GM21576 (cell line): Measurements from ENCODE around the gene GSN.

Experiments
- ATAC-seq: cut with Tn5 transposase; IDR thresholded peaks from one replicate; pipeline ENCODE4 v1.9.1; 2021; ENCODE audit warnings: mild to moderate bottlenecking, moderate library complexity; ENCODE audit not compliant: unreplicated experiment

Gene GSN

DNA sequence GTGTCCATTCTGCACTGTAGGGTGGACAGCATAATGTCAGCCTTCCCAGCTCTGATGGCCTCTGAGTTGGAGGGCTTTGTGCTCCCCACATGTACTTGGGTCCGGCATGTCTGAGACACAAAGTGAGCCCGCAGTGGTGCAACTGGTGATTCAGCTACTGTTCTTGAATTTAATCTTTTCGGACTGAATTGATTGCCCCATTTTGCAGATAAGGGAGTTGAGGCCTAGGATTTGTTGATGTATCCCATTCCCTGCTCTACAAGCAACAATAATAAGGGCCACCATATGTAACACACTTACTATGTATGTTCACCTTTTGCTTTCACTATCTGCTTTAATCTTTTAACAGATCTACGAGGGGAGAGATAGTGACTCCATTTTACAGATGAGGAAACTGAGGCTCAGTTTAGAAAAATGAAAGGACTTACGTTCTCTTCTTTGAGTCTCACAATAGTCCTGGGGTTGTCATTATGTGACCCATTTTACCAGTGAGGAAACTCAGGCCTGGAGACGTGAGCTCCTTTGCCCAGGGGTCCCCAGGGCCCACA is 4.5 kb downstream of the GSN start:
- no peak for ATAC-seq

- no peak for ATAC-seq
These were observed 5.3 kb downstream of the GSN start for GRCh38 chr9:121273064-121273775.

DNA sequence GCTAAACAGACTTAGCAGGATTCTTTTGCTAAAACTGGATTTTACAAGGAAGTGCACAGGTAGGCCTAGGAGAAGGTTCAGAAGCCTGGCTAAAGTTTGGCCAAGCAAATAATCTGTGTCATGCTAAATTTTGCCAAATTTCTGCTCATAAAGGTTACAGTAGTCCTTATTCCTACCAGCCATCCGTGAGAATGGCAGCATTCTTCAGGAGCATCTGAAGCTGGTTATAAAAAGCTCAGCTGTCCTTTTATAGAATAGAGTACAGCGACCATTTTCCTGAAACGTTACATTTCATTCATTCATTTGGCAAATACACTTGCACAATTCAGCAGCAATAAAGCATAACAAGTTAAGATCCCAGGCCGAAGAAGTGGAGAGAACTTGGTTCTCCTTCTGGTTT is 6.9 kb downstream of the GSN start:
- ATAC-seq, result no peak

DNA sequence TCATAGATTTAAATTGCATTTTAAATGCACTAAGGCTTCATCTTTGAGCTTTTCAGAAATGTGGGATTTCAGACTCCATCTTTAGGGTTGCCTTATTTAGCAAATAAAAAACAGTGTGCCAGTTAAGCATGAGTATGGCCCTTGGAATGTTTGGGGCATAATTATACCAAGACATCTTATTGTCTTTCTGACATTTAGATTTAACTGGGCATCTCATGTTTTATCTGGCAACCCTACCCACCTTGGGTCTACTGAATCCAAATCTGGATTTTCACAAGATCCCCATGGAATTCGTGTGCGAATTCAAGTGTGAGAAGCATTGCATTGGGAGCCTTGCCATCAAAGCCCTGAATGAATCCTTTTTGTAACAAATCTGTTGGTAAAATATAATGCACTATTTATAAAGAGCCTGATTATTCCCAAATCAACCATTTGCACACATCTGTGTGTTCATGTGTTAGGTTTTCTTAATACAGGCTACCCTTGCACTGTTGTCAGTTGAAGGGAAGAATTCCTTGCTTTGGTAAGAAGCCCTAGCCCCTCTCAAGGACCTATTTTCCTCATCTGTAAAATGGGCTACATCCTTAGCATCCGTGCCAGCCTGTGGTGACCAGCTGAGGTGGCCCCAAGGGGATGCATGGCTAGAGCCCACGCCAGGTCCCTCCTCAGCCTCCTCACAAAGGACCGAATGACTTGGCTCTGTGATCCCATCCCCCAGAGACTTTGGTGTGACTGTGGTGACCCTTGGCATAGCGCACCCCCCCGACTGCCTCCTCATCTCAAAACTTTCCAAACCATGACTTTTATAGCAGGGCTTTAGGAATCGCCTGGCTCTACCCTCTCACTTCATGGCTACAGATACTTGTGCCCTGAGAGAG is 8.1 kb downstream of the GSN start:
- ATAC-seq, result no peak

- no peak for ATAC-seq
These were observed 9.1 kb downstream of the GSN start for GRCh38 chr9:121277026-121277425.

- ATAC-seq, result no peak
These were observed 9.7 kb downstream of the GSN start for GRCh38 chr9:121277518-121278295.

DNA sequence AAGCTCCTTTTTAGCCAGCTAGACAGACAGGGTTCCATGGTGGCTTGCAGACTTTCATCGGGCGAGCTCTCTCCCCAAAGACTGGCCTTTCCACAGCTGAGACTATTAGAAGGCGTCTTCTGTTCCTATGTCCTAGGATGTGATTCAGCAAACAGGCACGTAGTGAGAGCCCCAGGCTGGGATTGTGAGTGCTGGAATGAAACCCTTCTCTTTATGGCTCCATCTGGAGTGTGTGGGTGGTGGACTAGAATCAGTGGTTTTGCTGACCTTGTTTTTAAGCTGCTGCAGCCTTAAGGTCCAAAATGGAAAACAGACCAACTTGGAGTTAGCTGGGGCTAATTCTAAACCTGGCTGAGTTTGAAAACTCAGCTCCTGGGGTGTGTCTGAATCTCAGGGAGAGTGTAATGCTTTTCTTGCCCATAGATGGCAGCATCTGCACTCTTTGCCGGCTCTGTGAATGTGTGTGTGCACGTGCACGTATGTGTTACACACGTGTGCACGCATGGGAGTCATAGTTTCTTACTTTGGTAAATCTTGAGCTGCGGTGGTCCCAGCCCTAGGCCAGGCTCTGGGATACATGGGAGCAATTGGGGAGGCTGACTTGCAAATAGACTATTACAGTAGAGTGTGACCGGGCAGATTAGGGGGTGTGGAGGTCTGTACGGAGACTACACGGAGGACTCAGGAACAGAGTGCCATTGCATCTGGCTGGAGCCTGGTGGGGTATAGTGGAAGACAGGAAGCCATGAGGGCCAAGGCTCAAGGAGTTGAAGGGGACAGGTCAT is 10.7 kb downstream of the GSN start:
- no peak for ATAC-seq

DNA sequence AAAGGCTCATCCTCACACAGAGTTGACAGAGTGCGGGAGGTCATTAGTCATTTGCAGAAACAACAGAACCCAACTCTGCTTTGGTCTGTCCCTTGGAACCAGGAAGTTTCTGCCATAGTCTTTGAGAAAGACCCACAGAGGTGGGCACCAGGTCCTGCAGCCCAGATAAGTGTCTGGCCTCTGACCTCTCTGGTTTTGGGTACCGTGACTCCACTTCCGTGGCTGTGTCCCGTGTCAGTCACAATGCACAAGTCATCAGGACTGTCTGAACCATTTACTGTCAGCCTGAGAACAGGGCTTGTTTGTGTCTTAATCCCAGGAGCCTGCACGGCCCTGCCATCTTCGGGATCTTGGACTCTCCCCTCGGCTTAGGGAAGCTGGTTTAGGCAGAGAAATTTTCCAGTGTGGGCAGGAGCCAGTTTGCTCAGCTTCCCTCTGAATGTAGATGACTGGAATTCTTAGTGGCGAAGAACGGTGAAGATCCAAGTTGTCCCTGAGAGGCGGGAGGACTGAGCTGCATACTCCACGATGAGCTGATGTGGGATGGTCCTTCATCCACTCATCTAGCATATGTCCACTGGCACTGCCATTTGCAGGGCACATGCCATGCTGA is 11.9 kb downstream of the GSN start:
- ATAC-seq, result no peak

DNA sequence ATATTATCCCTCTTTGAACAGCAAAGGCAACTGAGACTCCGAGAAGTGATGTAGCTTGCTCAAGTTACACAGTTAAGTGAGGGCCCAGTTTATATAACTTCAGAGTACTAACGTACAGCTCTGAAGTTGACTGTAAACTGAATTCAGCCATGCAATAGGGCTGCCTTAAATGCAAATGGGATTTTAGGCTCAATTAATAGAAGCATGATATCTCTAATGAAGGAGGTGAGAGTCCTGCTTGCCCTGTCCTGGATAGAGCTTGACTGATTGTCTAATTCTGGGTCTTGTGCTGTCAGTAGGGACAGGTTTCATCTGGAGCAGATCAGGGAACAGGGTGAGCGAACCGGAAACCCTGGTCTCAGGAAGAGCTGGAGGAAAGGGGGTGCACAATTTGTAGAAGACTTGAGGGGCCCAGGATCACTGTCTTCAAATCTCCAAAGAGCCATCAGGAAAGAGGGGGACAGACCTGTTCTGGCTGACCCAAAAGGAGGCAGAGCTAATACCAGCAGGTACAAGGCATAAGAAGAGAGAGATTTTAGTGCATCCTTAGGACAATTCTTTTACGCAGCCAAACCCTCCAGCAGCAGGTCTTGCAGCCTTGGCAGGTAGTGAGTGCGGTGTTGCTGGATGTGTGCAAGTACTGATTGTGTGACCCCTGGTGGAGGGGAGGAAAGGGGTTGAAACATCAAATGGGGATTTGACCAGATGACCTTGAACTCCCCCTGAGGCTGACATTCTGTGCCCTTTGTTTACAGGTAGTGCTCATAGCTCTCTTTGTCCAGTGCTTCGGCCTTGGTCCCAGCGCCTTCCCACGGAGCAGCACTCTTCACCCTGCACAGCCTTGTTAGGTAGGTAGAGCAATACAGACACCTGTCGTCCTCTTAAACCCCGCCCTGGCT is 13.0 kb downstream of the GSN start:
- ATAC-seq, result no peak

- no peak for ATAC-seq
These were observed 13.8 kb downstream of the GSN start for GRCh38 chr9:121281614-121282276.

GRCh38 chr9:121282277-121283079 is 14.5 kb downstream of the GSN start:
- ATAC-seq, result no peak

GRCh38 chr9:121283080-121283398 is 15.1 kb downstream of the GSN start:
- ATAC-seq, result no peak

- ATAC-seq, result no peak
These were observed 16.1 kb downstream of the GSN start for GRCh38 chr9:121283856-121284732.

DNA sequence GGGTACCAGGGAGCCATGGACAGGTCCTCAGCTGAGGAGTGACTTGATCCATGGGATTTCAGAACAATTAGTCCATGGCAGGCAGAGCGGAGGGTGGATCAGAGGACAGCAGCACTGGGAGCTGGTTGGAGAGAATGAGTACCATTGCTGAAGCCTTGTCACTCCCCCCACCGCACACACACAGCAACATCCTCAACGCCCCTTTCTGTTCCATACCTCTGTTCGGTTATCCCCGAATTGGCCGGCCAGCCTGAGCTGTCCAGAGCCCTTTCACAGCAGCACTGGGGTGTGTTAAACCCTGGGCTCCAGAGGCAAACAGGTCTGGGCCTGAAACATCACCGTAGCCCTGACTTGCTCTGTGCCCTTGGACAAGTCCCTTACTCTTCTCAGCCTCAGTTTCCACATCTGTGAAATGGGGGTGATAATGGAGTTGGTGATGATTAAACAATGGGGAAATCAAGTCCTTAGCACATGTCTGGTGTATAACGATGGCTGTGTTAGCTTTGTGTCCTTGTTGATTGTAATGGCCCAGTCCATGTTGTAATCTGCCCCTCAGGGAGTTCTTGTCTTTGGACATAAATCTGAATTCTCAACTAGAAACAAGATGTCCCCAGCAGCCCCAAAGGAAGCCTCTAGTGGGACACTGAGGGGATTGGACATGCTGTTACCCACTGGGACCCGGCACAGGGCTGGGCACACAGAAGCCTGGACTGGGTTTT is 16.9 kb downstream of the GSN start:
- ATAC-seq, result no peak

- no peak for ATAC-seq
These were observed 18.1 kb downstream of the GSN start for GRCh38 chr9:121285835-121286687.

DNA sequence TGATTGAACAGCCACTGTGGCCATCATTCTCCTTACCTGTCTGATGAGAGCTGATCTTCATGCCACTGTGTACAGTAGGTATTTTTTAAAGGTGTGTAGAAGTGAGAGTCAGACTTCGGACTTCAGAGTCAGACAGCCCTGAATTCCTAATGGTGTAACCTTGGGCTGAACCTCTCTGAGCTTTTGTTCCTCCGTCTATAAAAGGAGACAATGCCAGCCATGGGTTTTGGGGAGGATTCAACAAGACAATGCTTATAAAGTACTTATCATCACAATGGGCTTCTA is 18.7 kb downstream of the GSN start:
- ATAC-seq, result no peak
